OCI-LY3 (cell line): Measurements from ENCODE around the gene STAP2.
"Not testable (repeated sequence)": the region's sequence is repeated elsewhere in the genome, so short reads cannot be mapped to it uniquely, and the experiment has no call there.

Source experiments
- H2AFZ ChIP-seq: fragments of 200-600, 300-600 bp; shearing (Covaris generic); 2 replicates; pipeline ENCODE4 v1.6.0; 2014; ENCODE audit warnings: antibody characterized with exemption, low read depth, low read length
- H3K27ac ChIP-seq: fragments of 200-600, 300-600 bp; sonication (generic); 2 replicates; pipeline ENCODE4 v1.5.1; 2014; ENCODE audit warnings: mild to moderate bottlenecking, low read length, moderate library complexity, mixed read lengths
- H3K27me3 ChIP-seq: fragments of 200-600, 300-600 bp; sonication (generic); 2 replicates; pipeline ENCODE4 v1.6.1; 2014; ENCODE audit warnings: low read depth, low read length, mixed read lengths
- H3K36me3 ChIP-seq: fragments of 200-600, 300-600 bp; sonication (generic); replicated peaks from 2 replicates; pipeline ENCODE3; 2014; ENCODE audit warnings: low read depth, low read length, mixed read lengths
- H3K4me1 ChIP-seq: fragments of 300-600, 200-600 bp; sonication (generic); 2 replicates; pipeline ENCODE4 v1.6.1; 2014; ENCODE audit warnings: low read length, mixed read lengths
- H3K4me2 ChIP-seq: fragments of 200-600, 300-600 bp; sonication (generic); 2 replicates; pipeline ENCODE4 v1.6.1; 2014; ENCODE audit warnings: low read length, mixed read lengths
- H3K4me3 ChIP-seq: fragments of 300-600, 200-600 bp; sonication (generic); 2 replicates; pipeline ENCODE4 v1.5.1; 2014; ENCODE audit warnings: antibody characterized with exemption, mild to moderate bottlenecking, low read length, moderate library complexity
- H3K79me2 ChIP-seq: fragments of 300-600, 200-600 bp; shearing (Covaris generic); 2 replicates; pipeline ENCODE4 v1.6.1; 2014; ENCODE audit warnings: mild to moderate bottlenecking, low read length, mixed read lengths
- H3K9ac ChIP-seq: fragments of 300-600, 200-600 bp; shearing (Covaris generic); 2 replicates; pipeline ENCODE4 v1.6.0; 2014; ENCODE audit warnings: mild to moderate bottlenecking, low read length, moderate library complexity
- H3K9me3 ChIP-seq: fragments of 200-600, 300-600 bp; shearing (Covaris generic); 2 replicates; pipeline ENCODE4 v1.6.1; 2014; ENCODE audit warnings: low read length, mixed read lengths; ENCODE audit not compliant: insufficient read depth
- H4K20me1 ChIP-seq: fragments of 200-600, 300-600 bp; sonication (generic); 2 replicates; pipeline ENCODE4 v1.6.1; 2016; ENCODE audit warnings: low read length, mixed read lengths; ENCODE audit not compliant: insufficient read depth
- CTCF ChIP-seq: fragments of 200-600, 300-600 bp; sonication (generic); IDR thresholded peaks from 2 replicates; pipeline ENCODE4 v1.5.1; 2014; ENCODE audit warnings: antibody characterized with exemption, low read length, low read depth
- EZH2phosphoT487 ChIP-seq: fragments of 200-600 bp; shearing (Covaris generic); IDR thresholded peaks from 2 replicates; pipeline ENCODE4 v1.6.1; 2018; ENCODE audit warnings: antibody characterized with exemption, mixed run types, low read depth

Gene STAP2

GRCh38 chr19:4329858-4330257 lies 8.8 kb downstream of the STAP2 start:
- H2AFZ ChIP-seq, result no peak overlapping the region
- TF ChIP-seq CTCF (no peak), EZH2phosphoT487 (no peak)
- H3K9me3 ChIP-seq, result no peaks in the 10 kb centered on the region

DNA sequence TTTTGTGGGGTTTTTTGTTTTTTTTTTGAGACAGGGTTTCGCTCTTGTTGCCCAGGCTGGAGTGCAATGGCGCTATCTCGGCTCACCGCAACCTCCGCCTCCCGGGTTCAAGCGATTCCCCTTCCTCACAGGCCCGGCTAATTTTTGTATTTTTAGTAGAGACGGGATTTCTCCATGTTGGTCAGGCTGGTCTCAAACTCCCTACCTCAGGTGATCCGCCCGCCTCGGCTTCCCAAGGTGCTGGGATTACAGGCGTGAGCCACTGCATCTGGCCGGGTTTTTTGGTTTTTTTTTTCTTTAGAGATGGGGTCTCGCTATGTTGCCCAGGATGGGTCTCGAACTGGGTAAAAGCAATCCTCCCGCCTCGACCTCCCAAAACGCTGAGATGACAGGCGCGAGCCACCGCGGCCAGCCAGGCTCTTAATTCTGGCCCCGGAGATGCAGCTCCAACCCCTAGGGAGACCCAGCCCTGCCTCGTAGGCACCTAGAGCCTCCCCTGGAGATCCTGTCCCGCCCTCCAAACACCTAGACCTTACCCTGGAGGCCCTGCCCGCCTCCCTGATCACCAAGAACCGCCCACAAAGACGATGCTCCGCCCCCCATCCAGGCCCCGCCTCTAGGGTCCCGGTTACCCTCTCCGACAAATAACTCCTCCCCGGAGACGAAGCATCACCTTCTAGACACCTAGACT lies 9.5 kb downstream of the STAP2 start:
- H3K4me2 ChIP-seq, H3K27ac ChIP-seq, H3K9me3 ChIP-seq, H3K4me3 ChIP-seq, H3K9ac ChIP-seq, H3K4me1 ChIP-seq, H4K20me1 ChIP-seq, H3K79me2 ChIP-seq, H3K27me3 ChIP-seq, H3K36me3 ChIP-seq, H2AFZ ChIP-seq: not testable (repeated sequence)

More at GRCh38 chr19:4329858-4330257, 8.8 kb downstream of the STAP2 start:
- Histone ChIP-seq H3K27ac (no peak overlapping the region), H3K4me3 (no peak overlapping the region), H4K20me1 (no peaks in the 10 kb centered on the region), H3K4me1 (no peaks in the 10 kb centered on the region), H3K79me2 (no peaks in the 10 kb centered on the region), H3K36me3 (no peaks in the 10 kb centered on the region), H3K9ac (no peak overlapping the region), H3K27me3 (no peaks in the 10 kb centered on the region), H3K4me2 (no peak overlapping the region)

DNA sequence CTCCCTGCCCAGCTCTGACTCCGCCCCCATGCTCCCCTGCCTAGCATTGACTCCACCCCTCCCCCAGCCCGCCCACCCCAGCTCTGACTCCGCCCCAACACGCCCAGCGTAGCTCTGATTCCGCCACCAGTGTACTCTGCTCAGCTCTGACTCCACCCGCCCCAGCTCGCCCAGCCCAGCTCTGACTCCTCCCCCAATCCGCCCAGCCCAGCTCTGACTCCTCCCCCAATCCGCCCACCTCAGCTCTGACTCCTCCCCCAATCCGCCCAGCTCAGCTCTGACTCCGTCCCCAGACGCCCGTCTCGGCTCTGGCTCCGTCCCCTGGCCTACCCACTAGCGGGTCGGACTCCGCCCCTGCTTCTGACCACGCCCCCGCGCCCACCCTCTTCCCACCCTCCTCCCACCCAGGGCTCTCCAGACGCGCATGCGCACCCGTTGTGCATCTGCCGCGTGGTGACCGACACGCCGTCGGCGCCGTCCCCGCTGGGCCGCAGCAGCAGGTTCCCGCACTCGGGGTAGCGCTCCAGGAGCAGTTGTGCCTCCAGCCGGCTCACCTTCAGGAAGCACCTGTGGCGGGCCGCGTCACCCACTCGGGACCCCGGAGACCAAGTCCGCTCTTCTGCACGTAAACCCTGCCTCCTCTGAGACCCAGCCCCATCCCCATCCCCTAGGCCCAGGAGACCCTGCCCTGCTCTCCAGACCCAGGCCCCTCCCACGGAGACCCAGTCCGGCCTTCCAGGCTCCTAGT lies 10.2 kb downstream of the STAP2 start:
- Histone ChIP-seq H3K79me2 (no peaks in the 10 kb centered on the region), H3K4me2 (no peak overlapping the region)
- TF ChIP-seq EZH2phosphoT487 (no peak), CTCF (no peak)

GRCh38 chr19:4327877-4328242 lies 10.8 kb downstream of the STAP2 start:
- H2AFZ ChIP-seq, result no peak overlapping the region

More for the DNA sequence above, 10.2 kb downstream of the STAP2 start:
- Histone ChIP-seq H3K27ac (no peak overlapping the region), H3K4me1 (no peaks in the 10 kb centered on the region), H3K27me3 (no peaks in the 10 kb centered on the region), H4K20me1 (no peaks in the 10 kb centered on the region), H3K9ac (no peak overlapping the region), H3K36me3 (no peaks in the 10 kb centered on the region), H3K9me3 (no peaks in the 10 kb centered on the region), H3K4me3 (no peak overlapping the region), H2AFZ (no peak overlapping the region)

More at GRCh38 chr19:4327877-4328242, 10.8 kb downstream of the STAP2 start:
- Histone ChIP-seq H3K36me3 (no peaks in the 10 kb centered on the region), H3K27ac (no peak overlapping the region), H3K4me3 (no peak overlapping the region), H3K4me1 (no peaks in the 10 kb centered on the region), H4K20me1 (no peaks in the 10 kb centered on the region), H3K79me2 (no peaks in the 10 kb centered on the region), H3K4me2 (no peak overlapping the region), H3K9me3 (no peaks in the 10 kb centered on the region), H3K9ac (no peak overlapping the region), H3K27me3 (no peaks in the 10 kb centered on the region)
- TF ChIP-seq EZH2phosphoT487 (no peak), CTCF (no peak)
